Retinal pigment epithelial cell (primary cell): ENCODE data around the gene LRRTM4.

Experiments
- DNase-seq: peaks from one replicate; pipeline ENCODE4 v3.0.0-alpha.2; 2010; ENCODE audit warnings: low read depth
- H3K4me3 ChIP-seq: 2 replicates; pipeline ENCODE4 v1.5.1; 2011; ENCODE audit warnings: mild to moderate bottlenecking, low read length, control low read depth, moderate library complexity
- CTCF ChIP-seq: conservative IDR thresholded peaks from 2 replicates; pipeline ENCODE4 v1.5.1; 2011; ENCODE audit warnings: low read depth, low read length, control low read depth, inconsistent platforms

LRRTM4 gene

GRCh38 chr2:77309725-77310124 is 212.5 kb downstream of the LRRTM4 start:
- TF ChIP-seq CTCF: no peak
- H3K4me3 ChIP-seq: no peak overlapping the region
- no peak for DNase-seq

GRCh38 chr2:77301441-77301840 is 220.7 kb downstream of the LRRTM4 start:
- no peak for TF ChIP-seq CTCF
- no peak for DNase-seq
- no peak overlapping the region for H3K4me3 ChIP-seq

- no peak overlapping the region for H3K4me3 ChIP-seq
- no peak for DNase-seq
- no peak for TF ChIP-seq CTCF
These were observed 225.4 kb downstream of the LRRTM4 start for GRCh38 chr2:77296791-77297190.

- no peak overlapping the region for H3K4me3 ChIP-seq
- no peak for DNase-seq
- TF ChIP-seq CTCF: no peak
These were observed 227.7 kb downstream of the LRRTM4 start for GRCh38 chr2:77294474-77294873.

- TF ChIP-seq CTCF: no peak
- H3K4me3 ChIP-seq: no peak overlapping the region
- no peak for DNase-seq
These were observed 237.8 kb downstream of the LRRTM4 start for GRCh38 chr2:77284353-77284752.

- no peak overlapping the region for H3K4me3 ChIP-seq
- DNase-seq: no peak
- no peak for TF ChIP-seq CTCF
These were observed 250.9 kb downstream of the LRRTM4 start for GRCh38 chr2:77271262-77271661.

GRCh38 chr2:77270433-77270832 is 251.7 kb downstream of the LRRTM4 start:
- no peak for TF ChIP-seq CTCF
- no peak overlapping the region for H3K4me3 ChIP-seq
- no peak for DNase-seq
